Activated T-cell treated with anti-CD3 and anti-CD28 coated beads, Interleukin-2, amount 50 U/mL, for 72 hours (primary cell): ENCODE data around the gene LIPE. TPM values are rescaled to one million over a fixed set of nuclear protein-coding genes. Genes with fewer than 3 reads are reported as not detected.
A peak's percentile ranks its signal among the peaks of the same experiment; 100 is the strongest.

ENCODE experiments used
- ATAC-seq, 2 donors: fragments of 150-1000 bp; cut with Tn5 transposase; replicated peaks in 1 of 2; 2 replicates each; pipeline ENCODE4 v1.10.0; 2021; ENCODE audit warnings: moderate library complexity in 2 of 2, mild to moderate bottlenecking in 1 of 2
- DNase-seq, 2 donors: peaks; one replicate each; pipeline ENCODE4 v3.0.0; 2021 to 2022; ENCODE audit warnings: mixed read lengths in 1 of 2
- H3K27ac Mint-ChIP-seq: one replicate; pipeline ENCODE4 v1.8.0; 2022; ENCODE audit warnings: mild to moderate bottlenecking, moderate library complexity, mixed read lengths
- H3K27me3 Mint-ChIP-seq: one replicate; pipeline ENCODE4 v1.8.0; 2022; ENCODE audit warnings: low read depth, mixed read lengths
- H3K36me3 Mint-ChIP-seq, 2 donors: one replicate each; pipeline ENCODE4 v1.8.0; 2022; ENCODE audit warnings: mixed read lengths in 2 of 2, mild to moderate bottlenecking in 1 of 2; ENCODE audit not compliant: insufficient read depth in 2 of 2
- H3K4me1 Mint-ChIP-seq: one replicate; pipeline ENCODE4 v1.8.0; 2022; ENCODE audit warnings: low read depth, mixed read lengths
- H3K4me3 Mint-ChIP-seq, 2 donors: one replicate each; pipeline ENCODE4 v1.8.0; 2022; ENCODE audit warnings: mild to moderate bottlenecking in 2 of 2, mixed read lengths in 2 of 2, moderate library complexity in 2 of 2
- H3K9me3 Mint-ChIP-seq, 2 donors: one replicate each; pipeline ENCODE4 v1.8.0; 2022; ENCODE audit warnings: mixed read lengths in 2 of 2
- total RNA-seq, 2 donors: library from RNA; stranded (reverse); gene quantifications; one replicate each; pipeline ENCODE4 v1.2.3, GENCODE V29; 2022

The LIPE gene
- total RNA-seq, 2 donors from 2014 or later: 46.5 to 53.8 TPM

GRCh38 chr19:42421101-42421500 is 6.1 kb downstream of the LIPE start:
- peak overlapping the region; percentile 1 to 27 for H3K4me3 Mint-ChIP-seq

GRCh38 chr19:42420055-42420544 is 7.1 kb downstream of the LIPE start:
- ATAC-seq: peak; percentile 37 to 40
- no peaks in the 10 kb centered on the region for H3K9me3 Mint-ChIP-seq
- no peak overlapping the region for H3K4me3 Mint-ChIP-seq
- peak; percentile 82 to 85 for DNase-seq
- H3K36me3 Mint-ChIP-seq: peaks cover 0 to 3% of the 10 kb centered on the region in 2 donors
- peaks cover 33% of the 10 kb centered on the region for H3K4me1 Mint-ChIP-seq
- no peak overlapping the region for H3K27ac Mint-ChIP-seq
- no peaks in the 10 kb centered on the region for H3K27me3 Mint-ChIP-seq

More at GRCh38 chr19:42421101-42421500, 6.1 kb downstream of the LIPE start:
- H3K9me3 Mint-ChIP-seq: no peaks in the 10 kb centered on the region
- H3K36me3 Mint-ChIP-seq: peaks cover 0 to 3% of the 10 kb centered on the region in 2 donors
- DNase-seq (no peak), ATAC-seq (no peak)
- H3K27me3 Mint-ChIP-seq: no peaks in the 10 kb centered on the region
- peaks cover 33% of the 10 kb centered on the region for H3K4me1 Mint-ChIP-seq
- peak overlapping the region; percentile 26 for H3K27ac Mint-ChIP-seq

DNA sequence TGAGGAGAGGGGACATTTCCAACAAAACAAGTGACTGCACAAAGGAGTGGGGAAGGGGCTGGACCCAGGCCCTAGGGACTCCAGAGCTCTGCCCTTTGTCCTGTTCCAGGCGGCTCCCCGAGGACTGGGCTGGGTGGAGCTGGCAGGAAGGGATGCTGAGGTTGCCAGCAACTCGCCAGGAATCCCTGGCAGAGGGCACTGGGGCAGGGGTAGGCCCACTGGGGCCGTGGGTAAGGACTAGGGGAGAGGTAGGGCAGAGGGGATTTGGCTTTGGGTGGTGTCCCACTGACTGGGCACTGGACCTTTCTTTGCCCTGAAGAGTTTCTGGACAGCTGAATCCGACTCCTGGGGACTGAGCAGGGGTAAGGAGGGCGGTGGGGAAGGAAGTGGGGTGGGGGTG is 7.9 kb downstream of the LIPE start:
- no peak overlapping the region for H3K4me3 Mint-ChIP-seq

GRCh38 chr19:42412661-42413076 is 14.5 kb downstream of the LIPE start:
- Mint-ChIP-seq H3K36me3 (peaks cover 2 to 3% of the 10 kb centered on the region in 2 donors), H3K27ac (no peak overlapping the region), H3K9me3 (no peaks in the 10 kb centered on the region), H3K27me3 (no peaks in the 10 kb centered on the region), H3K4me3 (no peak overlapping the region), H3K4me1 (no peaks in the 10 kb centered on the region)
- DNase-seq (no peak), ATAC-seq (no peak)

More for the DNA sequence above, 7.9 kb downstream of the LIPE start:
- Mint-ChIP-seq H3K27me3 (no peaks in the 10 kb centered on the region), H3K27ac (no peak overlapping the region), H3K36me3 (peaks cover 2 to 3% of the 10 kb centered on the region in 2 donors), H3K4me1 (peaks cover 33% of the 10 kb centered on the region), H3K9me3 (no peaks in the 10 kb centered on the region)
- ATAC-seq (no peak), DNase-seq (no peak)

- Mint-ChIP-seq H3K4me3 (no peak overlapping the region), H3K27me3 (no peaks in the 10 kb centered on the region), H3K27ac (no peak overlapping the region), H3K9me3 (no peaks in the 10 kb centered on the region), H3K4me1 (no peaks in the 10 kb centered on the region), H3K36me3 (peaks cover 2 to 3% of the 10 kb centered on the region in 2 donors)
- DNase-seq: no peak
- no peak for ATAC-seq
Observed at GRCh38 chr19:42412227-42412626, 15.0 kb downstream of the LIPE start.

DNA sequence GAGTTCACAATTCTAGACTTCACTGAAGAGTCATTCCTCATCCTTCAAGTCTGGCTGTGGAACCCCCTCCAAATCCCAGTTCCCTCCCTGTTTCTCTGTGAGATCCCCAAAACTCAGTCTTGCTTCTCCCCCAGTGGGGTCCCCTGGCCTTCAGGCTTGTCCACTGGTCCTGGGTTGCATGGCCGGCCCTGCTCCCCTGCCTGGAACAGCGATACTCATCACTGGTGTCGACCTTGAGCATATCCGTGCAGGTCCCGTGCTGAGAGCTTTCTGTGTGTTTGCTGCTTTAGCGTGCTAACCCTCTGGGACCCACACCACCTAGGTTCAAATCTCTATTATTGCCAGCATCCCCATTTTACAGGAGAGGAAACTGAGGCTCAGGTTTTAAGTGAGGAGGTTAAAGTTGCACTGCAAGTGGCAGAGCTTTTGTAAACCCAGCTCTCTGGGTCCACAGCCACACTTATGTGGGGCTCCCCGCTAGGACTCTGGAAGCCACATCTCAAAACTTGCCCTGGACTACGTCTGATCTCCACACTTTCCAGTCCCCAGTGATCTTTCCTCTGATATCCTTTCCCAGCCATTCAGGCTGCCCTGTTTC is 15.5 kb downstream of the LIPE start:
- H3K4me1 Mint-ChIP-seq: no peaks in the 10 kb centered on the region
- no peak overlapping the region for H3K4me3 Mint-ChIP-seq
- H3K27me3 Mint-ChIP-seq: no peaks in the 10 kb centered on the region
- H3K27ac Mint-ChIP-seq: no peak overlapping the region
- no peak for ATAC-seq
- peaks cover 2 to 3% of the 10 kb centered on the region in 2 donors for H3K36me3 Mint-ChIP-seq
- H3K9me3 Mint-ChIP-seq: no peaks in the 10 kb centered on the region
- no peak for DNase-seq

- Mint-ChIP-seq H3K4me1 (no peaks in the 10 kb centered on the region), H3K36me3 (peaks cover 2 to 3% of the 10 kb centered on the region in 2 donors), H3K9me3 (no peaks in the 10 kb centered on the region), H3K27ac (no peak overlapping the region), H3K4me3 (no peak overlapping the region), H3K27me3 (no peaks in the 10 kb centered on the region)
- ATAC-seq (no peak), DNase-seq (no peak)
Observed at GRCh38 chr19:42410371-42410770, 16.8 kb downstream of the LIPE start.

DNA sequence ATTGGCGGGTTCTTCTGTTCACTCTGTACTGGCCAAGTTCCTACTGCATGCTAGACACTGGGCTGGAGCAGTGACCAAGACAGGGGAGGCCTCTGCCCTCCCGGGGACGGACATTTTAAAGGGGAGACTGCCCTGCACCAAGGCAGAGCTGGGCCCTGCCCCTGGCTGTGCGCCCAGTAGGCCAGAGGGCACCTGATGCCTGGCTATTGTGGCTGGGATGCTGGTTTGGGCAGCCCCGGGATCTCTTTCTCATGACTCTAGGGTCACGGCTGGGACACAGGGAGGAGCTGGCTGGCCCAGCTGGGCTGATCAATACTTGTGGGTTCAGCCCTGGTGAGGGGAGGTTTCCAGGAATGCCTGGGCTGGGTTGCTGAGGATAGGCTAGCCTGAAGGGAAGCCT is 17.7 kb downstream of the LIPE start:
- DNase-seq (no peak), ATAC-seq (no peak)
- Mint-ChIP-seq H3K4me1 (no peaks in the 10 kb centered on the region), H3K27me3 (no peaks in the 10 kb centered on the region), H3K27ac (no peak overlapping the region), H3K4me3 (no peak overlapping the region), H3K36me3 (peaks cover 0 to 3% of the 10 kb centered on the region in 2 donors), H3K9me3 (no peaks in the 10 kb centered on the region)

DNA sequence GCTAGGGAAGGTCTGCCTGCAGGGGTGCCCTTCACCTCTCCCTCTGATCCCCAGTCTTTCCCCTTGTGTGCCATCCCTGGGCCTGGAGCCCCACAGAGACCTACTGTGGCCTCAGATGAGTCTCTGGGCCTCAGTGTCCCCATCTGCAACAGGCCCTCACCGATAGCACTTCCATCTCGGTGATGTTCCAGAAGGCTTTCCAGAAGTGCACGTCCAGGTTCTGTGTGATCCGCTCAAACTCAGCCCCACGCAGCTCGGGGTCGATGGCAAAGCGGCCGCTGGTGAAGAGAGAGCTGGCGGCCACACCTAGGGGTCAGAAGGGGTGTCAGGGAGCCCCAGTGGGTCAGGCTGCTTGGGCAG is 19.4 kb downstream of the LIPE start:
- Mint-ChIP-seq H3K4me3 (no peak overlapping the region), H3K27me3 (no peaks in the 10 kb centered on the region), H3K4me1 (no peaks in the 10 kb centered on the region), H3K27ac (no peak overlapping the region), H3K36me3 (peaks cover 3% of the 10 kb centered on the region in 2 donors), H3K9me3 (no peaks in the 10 kb centered on the region)
- ATAC-seq (no peak), DNase-seq (no peak)

DNA sequence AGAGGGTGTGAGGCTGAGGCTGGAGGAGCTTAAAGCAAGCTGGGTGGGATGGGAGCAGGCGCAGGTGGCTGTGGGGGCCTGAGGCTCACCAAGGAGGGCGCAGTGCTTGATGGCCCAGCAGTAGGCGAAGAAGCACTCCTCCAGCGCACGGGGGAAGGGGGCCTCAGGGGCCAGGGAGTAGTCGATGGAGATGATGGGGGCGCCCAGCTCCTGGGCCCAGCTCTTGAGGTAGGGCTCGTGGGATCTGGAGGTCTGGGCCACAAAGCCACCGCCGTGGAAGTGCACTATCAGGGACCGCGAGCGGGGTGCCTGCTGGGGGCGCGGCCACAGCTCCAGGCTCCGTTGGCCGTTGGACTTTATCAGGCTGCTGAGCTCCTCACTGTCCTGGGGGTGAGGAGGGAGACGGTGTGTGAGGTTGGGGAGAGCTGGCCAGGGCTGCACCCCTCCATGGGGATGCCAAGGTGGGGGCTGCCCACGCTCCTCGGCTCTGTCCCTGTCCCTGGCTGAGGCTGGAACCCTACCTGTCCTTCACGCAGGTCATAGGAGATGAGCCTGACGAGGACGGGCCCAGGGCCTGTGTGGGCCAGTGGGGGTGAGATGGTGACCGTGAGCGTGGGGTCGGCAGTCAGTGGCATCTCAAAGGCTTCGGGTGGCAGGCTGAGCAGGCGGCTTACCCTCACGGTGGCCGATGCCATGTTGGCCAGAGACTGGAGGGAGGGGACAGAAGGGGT is 19.9 kb downstream of the LIPE start:
- DNase-seq (no peak), ATAC-seq (peak in 1 of 2 donors; percentile 15)
- Mint-ChIP-seq H3K36me3 (peaks cover 3 to 6% of the 10 kb centered on the region in 2 donors), H3K27ac (no peak overlapping the region), H3K9me3 (no peaks in the 10 kb centered on the region), H3K4me1 (peaks cover 2% of the 10 kb centered on the region), H3K27me3 (no peaks in the 10 kb centered on the region), H3K4me3 (no peak overlapping the region)

- H3K27me3 Mint-ChIP-seq: no peaks in the 10 kb centered on the region
- H3K9me3 Mint-ChIP-seq: no peaks in the 10 kb centered on the region
- DNase-seq: no peak
- H3K36me3 Mint-ChIP-seq: peaks cover 3 to 6% of the 10 kb centered on the region in 2 donors
- no peak for ATAC-seq
- H3K27ac Mint-ChIP-seq: no peak overlapping the region
- H3K4me3 Mint-ChIP-seq: no peak overlapping the region
- H3K4me1 Mint-ChIP-seq: peaks cover 11% of the 10 kb centered on the region
Observed at GRCh38 chr19:42406111-42406510, 21.1 kb downstream of the LIPE start.

- DNase-seq (no peak), ATAC-seq (no peak)
- Mint-ChIP-seq H3K4me1 (peaks cover 23% of the 10 kb centered on the region), H3K9me3 (no peaks in the 10 kb centered on the region), H3K27ac (no peak overlapping the region), H3K4me3 (no peak overlapping the region), H3K27me3 (no peaks in the 10 kb centered on the region), H3K36me3 (peaks cover 3 to 8% of the 10 kb centered on the region in 2 donors)
Observed at GRCh38 chr19:42403586-42403985, 23.6 kb downstream of the LIPE start.

- Mint-ChIP-seq H3K27ac (no peak overlapping the region), H3K9me3 (no peaks in the 10 kb centered on the region), H3K36me3 (peaks cover 3 to 6% of the 10 kb centered on the region in 2 donors), H3K27me3 (no peaks in the 10 kb centered on the region), H3K4me1 (peaks cover 29% of the 10 kb centered on the region), H3K4me3 (peak overlapping the region; percentile 71 to 85)
- DNase-seq (no peak), ATAC-seq (no peak)
Observed at GRCh38 chr19:42402376-42403116, 24.6 kb downstream of the LIPE start.
